HG03175 (cell line): ENCODE results near the gene CNIH2.
"Not testable (repeated sequence)": the region's sequence is repeated elsewhere in the genome, so short reads cannot be mapped to it uniquely, and the experiment has no call there.

Experiments used
- ATAC-seq: cut with Tn5 transposase; IDR thresholded peaks from one replicate; pipeline ENCODE4 v1.9.1; 2021; ENCODE audit warnings: mild to moderate bottlenecking, moderate library complexity; ENCODE audit not compliant: unreplicated experiment

Gene CNIH2

GRCh38 chr11:66289548-66290329, 11.8 kb downstream of the CNIH2 start:
- ATAC-seq = peak; percentile 32

DNA sequence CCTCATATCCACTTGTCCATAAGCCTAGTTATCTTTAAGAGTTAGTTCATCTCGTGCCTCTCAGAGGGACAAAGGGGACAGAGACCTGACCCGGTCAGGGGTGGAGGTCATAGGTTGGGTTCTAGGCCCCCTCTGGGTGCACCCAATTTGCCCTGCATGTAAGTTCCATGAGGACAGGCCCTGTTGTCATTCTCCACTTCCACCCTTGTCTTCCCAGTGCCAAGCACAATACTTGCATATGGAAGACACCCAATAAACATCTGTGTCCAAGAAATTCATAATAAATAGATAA, 12.3 kb downstream of the CNIH2 start:
- no peak for ATAC-seq

DNA sequence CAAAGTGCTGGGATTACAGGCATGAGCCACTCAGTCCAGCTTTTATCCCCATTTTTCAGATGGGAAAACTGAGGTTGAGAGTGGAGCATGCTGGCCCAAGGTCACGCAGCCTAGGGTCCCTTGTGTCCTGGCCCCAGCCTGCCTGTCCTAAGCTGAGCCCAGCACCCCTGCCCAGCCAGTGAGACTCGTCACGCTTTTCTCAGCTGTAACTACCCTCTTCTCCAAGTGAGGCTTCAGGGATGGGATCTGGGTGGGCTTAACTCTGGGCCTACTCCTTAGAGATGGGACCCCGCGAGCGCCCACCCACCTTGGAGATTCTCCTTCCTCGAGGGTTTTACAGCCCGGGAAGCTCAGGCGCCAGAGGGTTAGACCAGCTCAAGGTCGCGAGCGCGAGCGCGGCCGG, 13.3 kb downstream of the CNIH2 start:
- ATAC-seq = no peak

DNA sequence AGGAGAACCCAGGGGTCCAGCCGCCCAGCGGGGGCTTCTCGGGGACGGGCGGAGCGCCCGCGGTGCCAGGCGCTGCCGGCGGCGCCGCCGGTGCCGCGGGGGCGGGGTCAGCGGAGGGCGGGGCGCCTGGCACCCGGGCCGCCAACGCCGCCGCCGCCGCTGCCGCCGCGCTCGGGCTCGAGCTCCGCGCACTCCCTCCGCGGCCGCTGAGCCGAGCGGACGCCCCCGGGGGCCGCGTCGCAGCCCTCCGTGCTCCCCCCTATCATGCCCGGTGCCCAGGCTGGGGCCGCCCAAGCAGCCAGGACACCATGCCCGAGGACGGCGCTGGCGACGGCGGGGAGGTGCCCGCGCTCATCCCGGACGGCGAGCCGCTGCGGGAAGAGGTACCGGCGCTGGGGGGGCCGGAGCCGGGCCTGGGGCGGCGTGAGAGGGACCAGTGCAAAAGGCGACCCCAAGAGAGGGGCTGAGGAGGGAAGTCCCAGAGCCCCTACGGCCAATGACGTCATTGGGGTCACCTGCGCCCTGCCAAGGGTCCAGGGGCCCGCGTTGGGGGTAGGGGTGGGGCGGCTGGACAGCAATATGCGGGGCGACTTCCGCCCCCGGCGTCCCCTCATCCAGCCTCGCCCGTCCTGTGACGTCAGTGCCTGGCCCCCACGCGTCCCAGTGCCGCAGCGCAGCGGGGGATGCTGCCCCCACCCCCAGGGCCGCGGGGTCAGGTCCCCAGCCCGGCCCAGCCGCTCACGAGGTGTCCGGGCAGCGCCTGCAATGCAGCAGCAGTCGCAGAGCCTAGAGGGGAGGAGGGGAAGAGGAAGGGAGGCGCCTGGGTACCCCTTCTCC, 13.9 kb downstream of the CNIH2 start, which contains the start of gene TMEM151A:
TSS of gene TMEM151A (plus strand) at position 189 of the 837 bp plus-strand sequence. CDS start at position 309, 120 bp downstream.
- no peak for ATAC-seq

DNA sequence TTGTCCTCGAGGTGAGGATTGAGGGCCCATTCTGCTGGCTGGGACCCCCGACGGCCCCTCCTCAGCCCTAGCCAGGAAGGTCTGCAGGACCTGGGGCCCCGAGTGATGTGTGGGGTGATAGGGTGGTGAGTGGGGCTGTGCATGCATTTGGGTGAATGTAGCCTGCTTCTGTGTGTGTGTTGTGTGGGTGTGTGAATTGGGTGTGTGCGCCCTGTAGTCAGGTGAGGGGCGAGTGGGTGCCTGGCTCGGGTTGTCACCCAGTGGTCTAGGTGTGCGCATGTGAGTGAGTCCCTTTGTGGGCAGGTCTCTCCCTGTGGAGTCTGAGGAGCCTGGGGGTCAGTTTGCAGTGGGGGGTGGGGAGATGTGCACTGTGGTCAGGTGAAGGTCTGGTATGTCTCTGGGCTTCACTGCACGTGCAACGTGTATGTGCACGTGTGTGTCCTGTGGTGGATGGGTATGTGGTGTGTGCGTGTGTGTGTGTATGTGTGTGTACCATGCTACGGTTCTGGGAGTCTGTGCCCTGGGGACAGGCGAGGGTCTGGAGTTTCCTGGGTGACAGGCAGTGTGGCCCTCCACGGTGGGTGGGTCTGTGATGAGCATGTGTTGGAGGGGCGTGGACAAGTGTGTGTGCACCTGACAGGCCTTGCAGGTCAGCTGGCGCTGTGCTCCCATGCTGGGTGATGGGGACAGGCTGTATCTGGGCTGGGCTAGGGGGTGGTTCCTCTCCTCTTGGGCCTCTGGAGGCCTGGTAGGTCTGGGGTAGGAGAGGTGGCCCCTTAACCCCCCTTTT, 14.8 kb downstream of the CNIH2 start:
- no peak for ATAC-seq

DNA sequence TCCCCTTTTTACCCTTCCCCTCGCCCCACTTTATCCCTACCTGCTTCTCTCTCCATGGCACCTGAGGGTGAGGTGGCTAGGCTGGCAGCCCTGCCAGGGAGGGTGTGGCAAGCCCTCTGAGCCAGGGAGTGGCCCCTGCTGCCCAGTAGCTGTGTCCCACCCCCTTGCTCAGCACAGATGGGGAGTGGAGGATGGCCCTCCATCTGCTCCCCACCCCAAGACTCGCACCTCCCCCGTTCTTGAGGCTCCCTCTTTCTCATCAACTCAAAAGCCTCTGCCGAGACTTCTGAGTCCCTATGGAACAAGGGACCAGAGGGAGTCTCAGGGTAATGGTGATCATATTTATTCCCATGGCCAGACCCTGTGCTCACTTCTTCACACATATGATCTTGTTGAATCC, 15.4 kb downstream of the CNIH2 start:
- ATAC-seq = no peak

- ATAC-seq = no peak
These were observed 16.0 kb downstream of the CNIH2 start for GRCh38 chr11:66293777-66294625.

- ATAC-seq = no peak
These were observed 16.9 kb downstream of the CNIH2 start for GRCh38 chr11:66294626-66295620.

DNA sequence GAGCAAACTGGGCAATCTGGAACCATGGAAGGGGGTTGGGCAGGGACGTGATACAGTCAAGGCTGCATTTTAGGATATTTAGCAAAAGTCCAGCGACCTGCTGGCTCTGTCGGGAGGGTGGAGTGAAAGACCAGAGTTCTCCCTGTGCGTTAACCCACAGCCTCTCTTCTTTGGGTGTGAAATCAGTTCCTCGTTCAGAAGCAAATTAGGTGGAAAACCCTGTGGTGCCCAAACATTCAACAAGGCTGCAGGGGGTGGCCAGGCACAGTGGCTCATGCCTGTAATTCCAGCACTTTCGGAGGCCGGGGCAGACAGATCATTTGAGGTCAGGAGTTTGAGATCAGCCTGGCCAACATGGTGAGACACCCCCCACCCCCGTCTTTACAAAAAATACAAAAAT, 19.6 kb downstream of the CNIH2 start:
- ATAC-seq = no peak

GRCh38 chr11:66299186-66299585, 21.2 kb downstream of the CNIH2 start:
- ATAC-seq = no peak

DNA sequence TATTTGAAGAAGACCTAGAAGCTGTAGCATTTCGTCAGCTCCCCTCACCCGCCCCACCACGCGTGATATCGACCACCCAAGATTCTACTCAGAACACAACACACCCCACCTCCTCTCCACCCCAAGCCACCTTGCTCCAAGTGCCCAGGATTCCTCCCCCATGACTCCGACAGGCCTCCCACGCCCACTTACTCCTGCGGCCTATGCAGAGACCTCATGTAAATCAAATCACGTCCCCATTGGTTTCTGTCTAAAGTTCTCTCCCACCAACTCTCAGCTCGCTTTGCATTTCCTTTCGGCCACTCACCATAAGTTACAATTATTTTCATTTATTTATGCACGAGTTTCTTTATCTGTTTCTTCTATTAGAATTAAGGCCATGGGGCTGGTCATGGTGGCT, 24.7 kb downstream of the CNIH2 start:
- ATAC-seq = no peak

DNA sequence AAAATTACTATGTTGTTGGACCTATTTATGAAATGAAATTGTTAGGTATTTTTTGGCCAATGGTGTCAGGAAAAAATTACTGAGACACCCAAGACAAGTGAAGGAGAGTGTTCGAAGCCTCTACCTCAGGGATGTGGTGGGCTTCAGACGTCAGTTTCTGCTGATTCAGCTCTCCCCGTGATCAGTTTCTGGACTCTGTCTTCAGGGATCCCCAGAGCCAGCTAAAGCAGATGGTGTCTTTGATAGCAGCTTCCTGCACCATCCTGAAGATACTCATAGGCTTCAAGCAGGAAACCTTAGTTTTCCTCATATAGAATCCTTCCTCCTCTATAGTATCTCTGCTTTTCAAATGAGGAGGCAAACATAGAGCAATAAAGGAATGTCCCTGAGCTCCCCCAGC, 31.5 kb downstream of the CNIH2 start:
- no peak for ATAC-seq

GRCh38 chr11:66310324-66310723, 32.3 kb downstream of the CNIH2 start:
- no peak for ATAC-seq

GRCh38 chr11:66310803-66311440, 32.9 kb downstream of the CNIH2 start:
- ATAC-seq = not testable (repeated sequence)

DNA sequence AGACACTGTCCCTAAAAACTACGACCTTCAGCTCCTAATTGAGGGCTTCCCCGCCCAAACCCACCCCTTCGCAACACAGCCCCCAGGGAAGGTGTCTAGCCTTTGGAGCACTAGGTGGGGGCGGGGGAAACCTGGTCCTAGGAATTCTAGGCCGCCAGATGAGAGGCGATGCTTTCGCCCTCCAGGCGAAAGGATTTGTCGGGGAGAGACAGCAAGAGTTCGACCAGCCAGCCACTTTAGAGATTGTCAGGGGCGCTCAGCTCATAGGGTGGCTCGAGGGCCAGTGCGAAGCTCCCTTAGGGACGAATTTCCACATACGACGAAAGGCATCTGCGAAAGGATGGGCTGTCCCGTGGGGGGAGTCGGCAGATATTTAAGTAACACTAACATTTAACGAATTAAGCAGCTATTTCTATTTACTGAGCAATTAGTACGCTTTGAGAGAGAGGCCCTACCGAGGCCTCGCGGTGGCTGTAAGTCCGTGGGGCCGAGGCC, 33.5 kb downstream of the CNIH2 start:
- no peak for ATAC-seq

DNA sequence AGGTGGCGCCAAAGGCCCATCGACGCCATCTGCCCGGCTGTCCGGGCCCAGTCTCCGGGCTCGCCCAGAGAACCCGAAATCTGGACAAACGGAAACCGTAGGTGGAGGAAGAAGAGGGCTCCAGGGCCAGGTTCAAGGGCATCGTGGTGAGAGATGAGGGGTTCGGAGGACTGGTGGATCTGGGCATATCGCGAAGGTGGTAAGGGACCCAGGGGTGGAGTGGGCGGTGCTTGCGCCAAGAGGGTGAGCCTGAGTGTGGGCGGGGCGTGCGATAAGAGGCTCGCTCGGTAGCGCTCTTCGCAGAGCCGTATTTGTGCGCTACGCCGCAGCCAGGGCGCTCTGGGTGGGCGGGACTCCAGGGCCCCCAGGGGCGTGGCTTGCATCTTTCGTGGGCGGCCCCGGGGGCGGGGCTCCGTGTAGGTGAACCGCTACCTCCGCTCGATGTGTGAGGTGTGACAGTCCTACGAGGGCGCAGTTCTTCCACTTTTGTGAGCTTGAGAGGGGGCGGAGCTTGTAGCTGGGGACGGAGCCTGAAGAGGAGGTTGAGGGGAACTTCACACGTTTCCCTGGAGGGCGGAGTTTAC, 34.1 kb downstream of the CNIH2 start:
- ATAC-seq = peak; percentile 73

DNA sequence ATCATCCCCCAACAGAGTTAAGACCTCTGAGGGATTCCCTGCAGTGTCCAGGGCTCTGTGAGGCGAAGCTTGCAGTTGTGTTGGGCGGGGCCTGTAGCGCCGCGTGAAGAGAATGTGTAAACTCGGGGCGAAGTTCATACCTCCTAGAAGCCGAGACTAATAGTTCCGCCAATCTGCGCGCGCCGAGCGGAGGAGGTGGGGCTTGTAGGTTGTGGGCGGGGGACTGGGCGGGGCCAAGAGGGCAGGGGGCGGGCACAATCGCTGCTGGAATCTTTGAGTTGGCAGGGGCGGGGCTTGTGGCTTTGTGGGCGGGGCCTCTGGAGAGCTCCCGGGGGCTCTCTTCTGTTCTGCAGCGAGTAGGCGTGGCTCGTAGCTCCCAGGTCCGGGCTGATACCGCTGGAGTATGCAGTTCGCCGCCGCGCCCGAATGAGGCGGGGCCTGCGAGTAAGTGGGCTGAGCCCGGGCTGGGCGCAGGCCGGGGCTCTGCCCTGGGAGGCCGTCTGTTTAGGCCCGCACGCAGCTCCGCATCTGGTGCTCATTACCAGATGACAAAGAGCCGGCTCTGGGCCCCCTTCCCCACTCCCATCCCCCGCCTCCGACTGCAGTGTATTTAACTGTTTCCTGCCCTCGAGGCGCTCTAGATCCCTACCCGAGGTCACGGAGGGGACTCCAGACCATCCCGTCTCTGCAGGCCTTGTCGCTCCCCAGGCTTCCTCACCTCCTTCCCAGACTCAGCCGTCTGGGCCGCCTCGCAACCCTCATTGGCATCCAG, 34.8 kb downstream of the CNIH2 start:
- peak; percentile 60 for ATAC-seq
